ENCODE measurements around the gene APLNR. TPM values are rescaled to one million over a fixed set of nuclear protein-coding genes. Genes with fewer than 3 reads are reported as not detected.

APLNR gene
- total RNA-seq, 1 experiment from 2014 or later: not detected

GRCh38 chr11:57230791-57231538 is 6.1 kb downstream of the APLNR start:
- no peak for DNase-seq (ENCODE audit: low read depth, low spot score)
- in situ Hi-C loops (cut with HindIII; ENCODE audit: low pct_unique_long_range_greater_than_20kb, low sequenced_read_pairs): no loop called here

GRCh38 chr11:57230316-57230715 is 6.7 kb downstream of the APLNR start:
- in situ Hi-C loops (cut with HindIII; ENCODE audit: low pct_unique_long_range_greater_than_20kb, low sequenced_read_pairs): no loop called here
- no peak for DNase-seq (ENCODE audit: low read depth, low spot score)

- in situ Hi-C loops (cut with HindIII; ENCODE audit: low pct_unique_long_range_greater_than_20kb, low sequenced_read_pairs): no loop called here
- DNase-seq (ENCODE audit: low read depth, low spot score): no peak
Measured at GRCh38 chr11:57228600-57228999, 8.4 kb downstream of the APLNR start.

GRCh38 chr11:57224537-57224936 is 12.5 kb downstream of the APLNR start:
- in situ Hi-C loops (cut with HindIII; ENCODE audit: low pct_unique_long_range_greater_than_20kb, low sequenced_read_pairs): no loop called here
- no peak for DNase-seq (ENCODE audit: low read depth, low spot score)

GRCh38 chr11:57224128-57224527 is 12.9 kb downstream of the APLNR start:
- in situ Hi-C loops (cut with HindIII; ENCODE audit: low pct_unique_long_range_greater_than_20kb, low sequenced_read_pairs): no loop called here
- DNase-seq (ENCODE audit: low read depth, low spot score): no peak

- in situ Hi-C loops (cut with HindIII; ENCODE audit: low pct_unique_long_range_greater_than_20kb, low sequenced_read_pairs): no loop called here
- DNase-seq (ENCODE audit: low read depth, low spot score): no peak
Measured at GRCh38 chr11:57223601-57224000, 13.4 kb downstream of the APLNR start.

- DNase-seq (ENCODE audit: low read depth, low spot score): no peak
- in situ Hi-C loops (cut with HindIII; ENCODE audit: low pct_unique_long_range_greater_than_20kb, low sequenced_read_pairs): no loop called here
Measured at GRCh38 chr11:57222239-57222638, 14.8 kb downstream of the APLNR start.

GRCh38 chr11:57219021-57219627 is 17.9 kb downstream of the APLNR start:
- no peak for DNase-seq (ENCODE audit: low read depth, low spot score)
- in situ Hi-C loops (cut with HindIII; ENCODE audit: low pct_unique_long_range_greater_than_20kb, low sequenced_read_pairs): no loop called here

- in situ Hi-C loops (cut with HindIII; ENCODE audit: low pct_unique_long_range_greater_than_20kb, low sequenced_read_pairs): no loop called here
Measured at GRCh38 chr11:57217053-57217452, 20.0 kb downstream of the APLNR start.

GRCh38 chr11:57216463-57216862 is 20.6 kb downstream of the APLNR start:
- in situ Hi-C loops (cut with HindIII; ENCODE audit: low pct_unique_long_range_greater_than_20kb, low sequenced_read_pairs): no loop called here
- no peak for DNase-seq (ENCODE audit: low read depth, low spot score)

More at GRCh38 chr11:57217053-57217452, 20.0 kb downstream of the APLNR start:
- no peak for DNase-seq (ENCODE audit: low read depth, low spot score)

- no peak for DNase-seq (ENCODE audit: low read depth, low spot score)
Measured at GRCh38 chr11:57214494-57214893, 22.6 kb downstream of the APLNR start.

GRCh38 chr11:57214098-57214417 is 23.0 kb downstream of the APLNR start:
- DNase-seq (ENCODE audit: low read depth, low spot score): no peak
- in situ Hi-C loops (cut with HindIII; ENCODE audit: low pct_unique_long_range_greater_than_20kb, low sequenced_read_pairs): no loop called here

More at GRCh38 chr11:57214494-57214893, 22.6 kb downstream of the APLNR start:
- in situ Hi-C loops (cut with HindIII; ENCODE audit: low pct_unique_long_range_greater_than_20kb, low sequenced_read_pairs): no loop called here

- no peak for DNase-seq (ENCODE audit: low read depth, low spot score)
- in situ Hi-C loops (cut with HindIII; ENCODE audit: low pct_unique_long_range_greater_than_20kb, low sequenced_read_pairs): no loop called here
Measured at GRCh38 chr11:57213342-57214097, 23.5 kb downstream of the APLNR start.

- in situ Hi-C loops (cut with HindIII; ENCODE audit: low pct_unique_long_range_greater_than_20kb, low sequenced_read_pairs): no loop called here
- DNase-seq (ENCODE audit: low read depth, low spot score): no peak
Measured at GRCh38 chr11:57210781-57211180, 26.3 kb downstream of the APLNR start.

GRCh38 chr11:57207168-57207567 is 29.9 kb downstream of the APLNR start:
- no peak for DNase-seq (ENCODE audit: low read depth, low spot score)
- in situ Hi-C loops (cut with HindIII; ENCODE audit: low pct_unique_long_range_greater_than_20kb, low sequenced_read_pairs): no loop called here

GRCh38 chr11:57205041-57205641 is 31.9 kb downstream of the APLNR start:
- peak; percentile 30 for DNase-seq (ENCODE audit: low read depth, low spot score)
- in situ Hi-C loops (cut with HindIII; ENCODE audit: low pct_unique_long_range_greater_than_20kb, low sequenced_read_pairs): no loop called here

- in situ Hi-C loops (cut with HindIII; ENCODE audit: low pct_unique_long_range_greater_than_20kb, low sequenced_read_pairs): no loop called here
- no peak for DNase-seq (ENCODE audit: low read depth, low spot score)
Measured at GRCh38 chr11:57203882-57204480, 33.1 kb downstream of the APLNR start.

- DNase-seq (ENCODE audit: low read depth, low spot score): no peak
- in situ Hi-C loops (cut with HindIII; ENCODE audit: low pct_unique_long_range_greater_than_20kb, low sequenced_read_pairs): no loop called here
Measured at GRCh38 chr11:57203359-57203758, 33.7 kb downstream of the APLNR start.
